Mammary epithelial cell (primary cell): Measurements from ENCODE around the gene GPR135.

Source experiments
- EZH2 ChIP-seq: IDR thresholded peaks from 2 replicates; pipeline ENCODE4 v1.6.1; 2012; ENCODE audit warnings: low read length, inconsistent platforms, borderline replicate concordance
- TF ChIP-seq, protein P1 (sequence below), 2 donors: IDR thresholded peaks in 1 of 2; conservative IDR thresholded peaks in 1 of 2; 2 replicates each; pipeline ENCODE4 v1.5.1; 2011 to 2012; ENCODE audit warnings: inconsistent platforms in 2 of 2, low read length in 2 of 2, mild to moderate bottlenecking in 2 of 2, control low read depth in 1 of 2, low read depth in 1 of 2; ENCODE audit not compliant: insufficient read depth in 1 of 2; ENCODE audit errors: extremely low read depth in 1 of 2

GRCh38 chr14:59511916-59512575 is 46.9 kb upstream of the GPR135 start:
- TF ChIP-seq, protein P1, sequence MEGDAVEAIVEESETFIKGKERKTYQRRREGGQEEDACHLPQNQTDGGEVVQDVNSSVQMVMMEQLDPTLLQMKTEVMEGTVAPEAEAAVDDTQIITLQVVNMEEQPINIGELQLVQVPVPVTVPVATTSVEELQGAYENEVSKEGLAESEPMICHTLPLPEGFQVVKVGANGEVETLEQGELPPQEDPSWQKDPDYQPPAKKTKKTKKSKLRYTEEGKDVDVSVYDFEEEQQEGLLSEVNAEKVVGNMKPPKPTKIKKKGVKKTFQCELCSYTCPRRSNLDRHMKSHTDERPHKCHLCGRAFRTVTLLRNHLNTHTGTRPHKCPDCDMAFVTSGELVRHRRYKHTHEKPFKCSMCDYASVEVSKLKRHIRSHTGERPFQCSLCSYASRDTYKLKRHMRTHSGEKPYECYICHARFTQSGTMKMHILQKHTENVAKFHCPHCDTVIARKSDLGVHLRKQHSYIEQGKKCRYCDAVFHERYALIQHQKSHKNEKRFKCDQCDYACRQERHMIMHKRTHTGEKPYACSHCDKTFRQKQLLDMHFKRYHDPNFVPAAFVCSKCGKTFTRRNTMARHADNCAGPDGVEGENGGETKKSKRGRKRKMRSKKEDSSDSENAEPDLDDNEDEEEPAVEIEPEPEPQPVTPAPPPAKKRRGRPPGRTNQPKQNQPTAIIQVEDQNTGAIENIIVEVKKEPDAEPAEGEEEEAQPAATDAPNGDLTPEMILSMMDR (conservative IDR thresholded peaks at IDR 0.05 in 1 of 2, IDR thresholded peaks at IDR 0.05 in 1 of 2; ENCODE audit: extremely low read depth in 1 of 2, insufficient read depth in 1 of 2, low read depth in 1 of 2, low read length in 2 of 2), result peak; percentile 28 to 38
- no peak for TF ChIP-seq EZH2
